K562 treated with DMSO at 1 percent for 12 hours (cell line): ENCODE results near the gene ARHGAP22. TPM values are rescaled to one million over a fixed set of nuclear protein-coding genes. Genes with fewer than 3 reads are reported as not detected.

Source experiments
- total RNA-seq: library from RNA; unstranded; fragments of 300-600 nt; gene quantifications from 2 replicates; pipeline ENCODE4 v1.2.3, GENCODE V29; 2022; ENCODE audit not compliant: insufficient read depth

Gene ARHGAP22
- total RNA-seq: 2.1 TPM in 2 replicates

GRCh38 chr10:48604991-48605508, at the start of gene ARHGAP22:
ARHGAP22 (minus strand) TSS chr10:48605073; CDS start chr10:48604796, 277 bp downstream.

Other genes with a start within 250 kb of the ARHGAP22 start
- gene WDFY4, start 79.8 kb upstream of the ARHGAP22 start, total RNA-seq: 0.60 TPM in 1 of 2 replicates, not detected in the other